Keratinocyte (primary cell): Measurements from ENCODE around the gene PMEPA1. TPM values are rescaled to one million over a fixed set of nuclear protein-coding genes. Genes with fewer than 3 reads are reported as not detected.

Experiments used
- DNase-seq: peaks from one replicate; pipeline ENCODE4 v3.0.0-alpha.2; 2011; ENCODE audit warnings: low read depth, missing footprints, low spot score
- FAIRE-seq: peaks from 2 replicates; lab custom pipeline; 2011; peaks lifted over from hg19 to GRCh38; lab: Jason Lieb, UNC
- H2AFZ ChIP-seq: 2 replicates; pipeline ENCODE4 v1.6.0; 2012; ENCODE audit warnings: low read length, control low read depth, inconsistent platforms; ENCODE audit not compliant: control insufficient read depth
- H3K27ac ChIP-seq: 2 replicates; pipeline ENCODE4 v1.5.1; 2011; ENCODE audit warnings: low read length; ENCODE audit not compliant: control insufficient read depth, insufficient read depth
- H3K27me3 ChIP-seq: 3 replicates; pipeline ENCODE4 v1.6.0; 2011; ENCODE audit warnings: low read length; ENCODE audit not compliant: control insufficient read depth, insufficient read depth; ENCODE audit errors: extremely low read depth
- H3K36me3 ChIP-seq, 2 experiments: 2 replicates in 1 of 2; 3 replicates in 1 of 2; pipeline ENCODE4 v1.5.1; 2011; ENCODE audit warnings: low read length in 2 of 2, mild to moderate bottlenecking in 1 of 2; ENCODE audit not compliant: control insufficient read depth in 2 of 2, insufficient read depth in 2 of 2; ENCODE audit errors: extremely low read depth in 1 of 2
- H3K4me1 ChIP-seq: 3 replicates; pipeline ENCODE4 v1.5.1; 2011; ENCODE audit warnings: low read length; ENCODE audit not compliant: control insufficient read depth, insufficient read depth; ENCODE audit errors: extremely low read depth
- H3K4me2 ChIP-seq: 3 replicates; pipeline ENCODE4 v1.6.0; 2011; ENCODE audit warnings: low read depth, low read length; ENCODE audit not compliant: control insufficient read depth, insufficient read depth; ENCODE audit errors: extremely low read depth
- H3K4me3 ChIP-seq, 3 experiments: fragments of 200-600 bp in 1 of 3; sonication (generic) in 1 of 3; 2 replicates in 2 of 3; 3 replicates in 1 of 3; pipeline ENCODE4 v1.5.1; 2011 to 2016; ENCODE audit warnings: low read length in 3 of 3, mild to moderate bottlenecking in 3 of 3, control low read depth in 2 of 3, inconsistent platforms in 1 of 3, low read depth in 1 of 3, mixed read lengths in 1 of 3, mixed run types in 1 of 3, moderate library complexity in 1 of 3; ENCODE audit not compliant: control insufficient read depth in 2 of 3, insufficient read depth in 2 of 3; ENCODE audit errors: extremely low read depth in 1 of 3
- H3K79me2 ChIP-seq: 2 replicates; pipeline ENCODE4 v1.6.0; 2012; ENCODE audit warnings: low read length; ENCODE audit not compliant: control insufficient read depth, insufficient read depth
- H3K9ac ChIP-seq: 3 replicates; pipeline ENCODE4 v1.6.0; 2011; ENCODE audit warnings: low read length; ENCODE audit not compliant: control insufficient read depth, insufficient read depth; ENCODE audit errors: extremely low read depth
- H3K9me1 ChIP-seq: 3 replicates; pipeline ENCODE4 v1.6.0; 2011; ENCODE audit warnings: low read length; ENCODE audit not compliant: control insufficient read depth, insufficient read depth; ENCODE audit errors: extremely low read depth
- H3K9me3 ChIP-seq: 2 replicates; pipeline ENCODE4 v1.5.1; 2012; ENCODE audit warnings: low read depth, low read length; ENCODE audit not compliant: control insufficient read depth
- H4K20me1 ChIP-seq: 3 replicates; pipeline ENCODE4 v1.6.0; 2011; ENCODE audit warnings: low read length; ENCODE audit not compliant: control insufficient read depth, insufficient read depth; ENCODE audit errors: extremely low read depth
- CTCF ChIP-seq, 3 experiments: IDR thresholded peaks in 1 of 3; conservative IDR thresholded peaks in 1 of 3; optimal IDR thresholded peaks in 1 of 3; 2 replicates in 2 of 3; 3 replicates in 1 of 3; pipeline versions ENCODE3 to v1.5.1; 2011; ENCODE audit warnings: low read length in 3 of 3, mild to moderate bottlenecking in 3 of 3, moderate library complexity in 2 of 3, control low read depth in 1 of 3, inconsistent platforms in 1 of 3; ENCODE audit not compliant: insufficient read depth in 2 of 3; ENCODE audit errors: extremely low read depth in 1 of 3
- EZH2 ChIP-seq: IDR thresholded peaks from one replicate; pipeline ENCODE4 v1.6.1; 2012; ENCODE audit warnings: inconsistent platforms, mild to moderate bottlenecking, low read length, moderate library complexity
- dilution Hi-C: fragments of 300-500 bp; cut with MboI; formaldehyde crosslinking; loops from one replicate; pipeline ENCODE4 v1.7.0; 2020; ENCODE audit warnings: low sequenced_read_pairs; ENCODE audit not compliant: extremely low pct_ligation_motif_present
- polyA plus RNA-seq, 5 experiments: library from polyadenylated mRNA; depleted of rRNA in 3 of 5; stranded (reverse) in 3 of 5; stranded (forward) in 1 of 5; unstranded in 1 of 5; fragments of >200 nt; gene quantifications; 1 replicate in 1 of 5; 2 replicates in 3 of 5; 3 replicates in 1 of 5; pipeline versions ENCODE4 v1.2.1 to v1.2.3, GENCODE V29; 2011 to 2012; ENCODE audit warnings: missing spikeins in 2 of 5, low read depth in 1 of 5, low replicate concordance in 1 of 5

PMEPA1 gene
- polyA plus RNA-seq, 1 donor (not counting 4 experiments of a cell fraction or from before 2014, with no cell fraction given): 29.0 TPM

- peak overlapping the region; percentile 33 for H3K9ac ChIP-seq
- dilution Hi-C loops: no loop called here
- no peak overlapping the region for H2AFZ ChIP-seq
- peak overlapping the region; percentile 87 for H3K27ac ChIP-seq
- H3K4me3 ChIP-seq: peak overlapping the region in 1 of 3 experiments; percentile 39
- no peak for FAIRE-seq
- TF ChIP-seq EZH2: no peak
- TF ChIP-seq CTCF (optimal IDR thresholded peaks at IDR 0.05 in 1 of 3, IDR thresholded peaks at IDR 0.05 in 1 of 3, conservative IDR thresholded peaks at IDR 0.05 in 1 of 3; ENCODE audit: extremely low read depth in 1 of 3, insufficient read depth in 2 of 3, low read length in 3 of 3): no peak
- no peak for DNase-seq
- peak overlapping the region; percentile 63 for H3K4me2 ChIP-seq
- no peaks in the 10 kb centered on the region for H3K27me3 ChIP-seq
- peaks cover 24% of the 10 kb centered on the region for H4K20me1 ChIP-seq
- peaks cover 86% of the 10 kb centered on the region for H3K79me2 ChIP-seq
- H3K9me3 ChIP-seq: no peaks in the 10 kb centered on the region
- peaks cover 87% of the 10 kb centered on the region for H3K4me1 ChIP-seq
- H3K9me1 ChIP-seq: peaks cover 10% of the 10 kb centered on the region
- H3K36me3 ChIP-seq: peaks cover 6 to 44% of the 10 kb centered on the region in 2 experiments
Measured at GRCh38 chr20:57699395-57699794, 10.4 kb downstream of the PMEPA1 start.

GRCh38 chr20:57698867-57699275, 10.9 kb downstream of the PMEPA1 start:
- TF ChIP-seq CTCF (optimal IDR thresholded peaks at IDR 0.05 in 1 of 3, IDR thresholded peaks at IDR 0.05 in 1 of 3, conservative IDR thresholded peaks at IDR 0.05 in 1 of 3; ENCODE audit: extremely low read depth in 1 of 3, insufficient read depth in 2 of 3, low read length in 3 of 3) (no peak), EZH2 (no peak)
- Histone ChIP-seq H3K9me1 (peaks cover 6% of the 10 kb centered on the region), H3K9ac (peak overlapping the region; percentile 33), H3K9me3 (no peaks in the 10 kb centered on the region), H4K20me1 (peaks cover 20% of the 10 kb centered on the region), H3K27me3 (no peaks in the 10 kb centered on the region), H3K27ac (peak overlapping the region; percentile 87), H3K4me3 (peak overlapping the region in 1 of 3 experiments; percentile 39), H3K79me2 (peaks cover 86% of the 10 kb centered on the region), H2AFZ (no peak overlapping the region), H3K4me1 (peaks cover 87% of the 10 kb centered on the region), H3K4me2 (peak overlapping the region; percentile 63), H3K36me3 (peaks cover 6 to 44% of the 10 kb centered on the region in 2 experiments)
- dilution Hi-C loops: no loop called here
- DNase-seq (peak; percentile 64), FAIRE-seq (peak; percentile 87)
